Activated T-helper 1 cell treated with anti-CD3 and anti-CD28 coated beads, Interleukin-2, amount 50 U/mL, for 16 hours (primary cell): ENCODE data around the gene DNAJB13.
"Not testable (repeated sequence)": the region's sequence is repeated elsewhere in the genome, so short reads cannot be mapped to it uniquely, and the experiment has no call there.

ENCODE experiments used
- DNase-seq, 2 donors: peaks; one replicate each; pipeline ENCODE4 v3.0.0-alpha.2; 2020; ENCODE audit warnings: low read depth in 1 of 2, low spot score in 1 of 2

The DNAJB13 gene

DNA sequence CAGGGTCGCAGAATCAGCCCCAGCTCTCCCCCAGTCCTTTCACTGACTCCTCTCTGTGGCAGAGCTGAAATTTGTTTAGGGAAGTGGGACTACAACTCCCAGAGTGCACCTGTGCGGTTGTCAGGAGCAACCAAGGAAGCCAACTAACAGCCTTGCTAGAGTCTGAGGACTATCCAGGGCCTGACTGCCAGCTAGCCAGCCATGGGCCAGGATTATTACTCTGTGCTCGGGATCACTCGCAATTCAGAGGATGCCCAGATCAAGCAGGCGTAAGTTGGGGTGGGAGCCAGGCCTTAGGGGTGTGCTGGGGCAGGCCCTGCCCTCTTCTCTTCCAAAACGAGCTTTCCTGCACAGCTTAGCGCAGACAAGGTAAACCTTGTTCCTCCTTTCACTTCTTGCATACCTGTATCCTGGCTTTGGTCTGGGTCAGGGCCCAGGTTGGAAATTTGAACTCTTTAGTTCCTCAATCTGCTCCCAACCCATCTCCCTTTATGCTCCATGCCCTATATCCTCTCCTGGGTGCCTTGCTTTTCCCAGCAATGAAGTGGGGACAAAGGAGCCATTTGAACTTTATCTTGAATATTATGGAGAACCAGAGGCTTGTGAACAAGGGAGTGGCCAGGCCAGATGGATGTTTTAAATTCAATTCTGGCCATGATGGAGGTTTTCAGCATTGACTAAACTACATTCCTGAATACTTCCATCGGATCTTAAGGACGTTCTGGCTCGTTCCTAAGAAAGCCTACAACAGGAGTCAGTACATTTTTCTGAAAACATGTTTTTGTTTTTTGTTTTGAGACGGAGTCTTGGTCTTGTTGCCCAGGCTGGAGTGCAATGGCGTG lies at the start of gene DNAJB13:
Gene DNAJB13 (plus strand): TSS at position 158 of the 842 bp plus-strand sequence. CDS start 44 bp downstream, at position 202.
- no peak for DNase-seq

- DNase-seq: no peak
Measured at GRCh38 chr11:73902303-73902702, 48.5 kb upstream of the DNAJB13 start.

DNA sequence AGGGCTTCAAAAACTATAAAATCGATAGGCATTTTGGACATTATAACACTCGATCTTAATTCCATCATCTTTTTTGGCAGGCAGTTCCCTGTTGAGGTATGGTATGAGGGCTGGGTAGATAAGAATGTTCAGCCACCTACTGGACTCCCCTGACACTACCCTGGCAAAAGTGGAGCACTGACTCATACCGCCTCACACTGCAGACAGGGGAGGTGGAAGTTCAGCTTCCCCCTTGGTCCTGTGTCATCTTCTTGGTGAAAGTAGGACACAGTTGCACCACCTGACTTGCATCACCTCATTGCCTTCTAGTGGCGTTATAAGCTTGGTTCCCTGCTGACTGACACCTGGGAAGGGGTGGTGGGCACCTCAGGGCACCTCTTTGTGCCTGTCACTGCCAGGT lies 43.6 kb upstream of the DNAJB13 start:
- DNase-seq: no peak

DNA sequence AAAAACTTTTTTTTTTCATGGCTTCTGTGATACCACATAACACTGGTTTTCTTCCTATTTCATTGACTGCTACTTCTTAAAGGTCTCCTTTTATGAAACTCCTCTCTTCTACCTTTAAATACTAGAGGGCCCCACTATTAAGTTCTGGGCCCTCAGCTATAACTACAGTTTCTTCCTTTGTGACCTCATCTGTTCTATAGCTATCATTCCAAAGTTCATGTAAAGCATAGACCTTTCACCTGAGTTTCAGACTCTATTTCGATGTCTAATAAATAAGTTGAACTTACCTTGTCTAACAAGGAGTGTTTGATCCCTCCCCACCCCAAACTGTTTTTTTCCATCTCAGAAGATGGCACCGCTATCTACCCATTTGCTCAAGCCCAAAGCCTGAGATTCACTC lies 38.8 kb upstream of the DNAJB13 start:
- DNase-seq: no peak

DNA sequence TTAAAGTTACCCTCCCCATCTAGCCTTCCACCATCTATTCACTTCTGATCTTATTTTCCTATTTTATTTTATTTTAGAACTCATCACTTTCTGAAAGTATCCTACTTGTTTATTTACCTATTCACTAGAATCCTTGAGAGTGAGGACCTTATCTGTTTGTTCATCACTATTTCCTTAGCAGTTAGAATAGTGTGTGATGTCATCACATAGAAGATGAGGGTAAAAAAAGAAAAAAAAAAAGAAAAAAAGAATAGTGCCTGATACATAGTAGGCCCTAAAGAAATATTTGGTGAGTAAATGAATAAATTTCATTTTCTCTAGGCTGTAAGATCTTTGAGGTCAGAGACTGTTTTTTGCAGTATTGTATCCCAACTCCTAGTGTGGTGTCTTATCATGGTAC lies 37.4 kb upstream of the DNAJB13 start:
- DNase-seq: no peak

- DNase-seq: no peak
Measured at GRCh38 chr11:73914284-73914683, 36.5 kb upstream of the DNAJB13 start.

DNA sequence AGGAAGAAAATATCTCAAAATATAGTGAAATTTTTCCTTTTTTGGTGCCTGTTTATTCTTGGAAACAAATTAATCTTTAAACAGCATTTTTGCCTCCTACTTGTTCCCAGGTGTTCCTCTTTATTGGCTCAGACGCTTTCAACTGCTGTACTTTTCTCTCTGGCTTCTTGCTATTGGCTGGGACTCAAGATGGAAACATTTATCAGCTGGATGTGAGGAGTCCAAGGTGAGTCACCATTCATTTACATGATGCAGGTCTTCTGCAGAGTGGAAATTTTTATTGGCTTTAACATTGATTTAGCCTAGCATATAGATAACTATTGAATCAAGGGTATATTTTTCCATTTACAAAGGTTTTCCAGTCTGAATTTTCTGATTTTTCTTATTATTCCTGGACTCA lies 34.4 kb upstream of the DNAJB13 start:
- DNase-seq: no peak

GRCh38 chr11:73921180-73921579 lies 29.6 kb upstream of the DNAJB13 start:
- no peak for DNase-seq

- no peak for DNase-seq
Measured at GRCh38 chr11:73929388-73929787, 21.4 kb upstream of the DNAJB13 start.

DNA sequence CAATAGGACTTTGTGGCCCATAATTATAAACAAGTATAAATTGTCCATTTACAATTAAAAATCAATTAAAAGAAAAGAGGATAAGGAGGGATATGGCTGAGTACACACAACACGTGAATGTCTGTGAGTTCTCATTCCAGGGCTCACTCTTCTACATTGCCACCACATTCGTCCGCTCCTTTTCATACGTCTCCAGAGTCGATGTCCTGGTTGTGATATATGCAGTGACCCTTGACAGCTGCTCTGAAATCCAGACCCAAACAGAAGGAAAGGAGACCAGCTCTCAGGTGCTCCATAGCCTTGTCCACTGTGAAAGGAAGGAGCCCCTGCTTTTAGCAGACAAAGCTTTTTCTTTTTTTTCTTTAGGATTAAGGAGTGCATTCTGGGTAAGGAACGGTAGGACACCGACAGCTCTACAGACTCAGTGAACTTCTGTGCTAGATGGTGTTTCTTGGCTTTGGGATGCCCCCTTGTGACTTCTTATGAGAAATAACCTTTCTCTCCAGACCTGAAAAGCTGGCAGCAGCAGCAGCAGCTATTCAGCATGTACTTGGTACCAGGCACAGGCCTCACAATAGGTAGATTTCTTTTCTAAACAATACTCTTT lies 19.7 kb upstream of the DNAJB13 start:
- no peak for DNase-seq

GRCh38 chr11:73931951-73932350 lies 18.9 kb upstream of the DNAJB13 start:
- no peak for DNase-seq

DNA sequence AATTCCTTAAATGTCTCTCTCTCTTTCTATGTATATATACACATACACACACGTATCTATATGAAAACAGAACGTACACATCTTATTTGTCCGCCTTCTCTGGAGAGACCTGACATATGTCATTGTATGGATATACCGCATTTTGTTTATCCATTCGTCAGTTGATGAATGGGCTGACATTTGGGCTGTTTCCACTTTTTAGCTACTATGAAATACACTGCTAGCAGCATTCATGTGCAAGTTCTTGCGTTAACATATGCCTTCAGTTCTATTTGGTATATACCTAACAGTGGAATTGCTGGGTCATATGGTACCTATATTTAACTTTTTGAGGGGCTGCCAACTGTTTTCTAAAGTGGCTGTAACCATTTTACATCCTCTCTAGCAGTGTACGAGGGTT lies 18.0 kb upstream of the DNAJB13 start:
- DNase-seq: no peak

DNA sequence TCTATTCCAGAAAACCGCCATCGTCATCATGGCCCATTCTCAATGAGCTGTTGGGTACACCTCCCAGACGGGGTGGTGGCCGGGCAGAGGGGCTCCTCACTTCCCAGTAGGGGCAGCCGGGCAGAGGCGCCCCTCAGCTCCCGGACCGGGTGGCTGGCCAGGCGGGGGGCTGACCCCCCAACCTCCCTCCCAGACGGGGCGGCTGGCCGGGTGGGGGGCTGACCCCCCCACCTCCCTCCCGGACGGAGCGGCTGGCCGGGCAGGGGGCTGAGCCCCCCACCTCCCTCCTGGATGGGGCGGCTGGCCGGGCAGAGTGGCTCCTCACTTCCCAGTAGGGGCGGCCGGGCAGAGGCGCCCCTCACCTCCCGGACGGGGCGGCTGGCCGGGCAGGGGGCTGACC lies 14.8 kb upstream of the DNAJB13 start:
- not testable (repeated sequence) for DNase-seq

GRCh38 chr11:73939096-73939495 lies 11.7 kb upstream of the DNAJB13 start:
- DNase-seq: no peak

GRCh38 chr11:73940801-73941570 lies 9.8 kb upstream of the DNAJB13 start:
- DNase-seq: no peak

DNA sequence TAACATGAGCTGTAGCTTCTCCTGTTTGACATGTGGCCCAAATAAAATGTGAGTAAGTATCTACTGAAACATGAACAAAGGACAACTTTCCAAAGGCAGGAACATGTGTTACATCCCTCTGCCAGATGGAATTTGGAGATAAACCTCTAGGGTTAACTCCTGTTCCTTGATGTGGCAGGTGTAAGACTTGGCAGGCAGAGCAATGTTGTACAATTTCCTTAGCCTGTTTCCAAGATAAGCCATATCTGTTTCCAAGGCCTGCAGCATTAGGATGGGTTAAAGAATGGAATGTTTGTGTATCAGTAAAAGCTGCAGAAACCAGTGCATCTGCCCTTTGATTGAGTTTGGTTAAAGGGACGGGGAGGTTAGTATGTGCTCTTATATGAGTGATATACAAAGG lies 8.8 kb upstream of the DNAJB13 start:
- DNase-seq: no peak

DNA sequence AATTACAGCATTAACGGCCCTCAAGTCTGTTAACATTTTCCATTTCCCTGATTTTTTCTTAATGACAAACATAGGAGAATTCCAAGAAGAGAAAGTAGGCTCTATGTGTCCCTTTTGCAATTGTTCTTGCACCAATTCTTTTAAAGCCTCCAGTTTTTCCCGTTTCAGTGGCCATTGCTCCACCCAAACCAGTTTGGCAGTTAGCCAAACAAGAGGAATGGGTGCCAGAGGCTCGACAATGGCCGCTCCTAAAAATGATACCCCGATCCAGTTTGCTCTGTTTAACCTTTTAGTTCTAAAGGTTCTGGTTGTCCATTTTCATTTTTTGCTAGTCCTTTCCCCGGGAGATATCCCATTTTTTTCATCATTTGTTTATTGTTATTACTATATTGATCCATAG lies 6.7 kb upstream of the DNAJB13 start:
- no peak for DNase-seq

GRCh38 chr11:73944901-73945300 lies 5.9 kb upstream of the DNAJB13 start:
- DNase-seq: no peak

- DNase-seq: no peak
Measured at GRCh38 chr11:73945396-73945795, 5.4 kb upstream of the DNAJB13 start.

- DNase-seq: no peak
Measured at GRCh38 chr11:73946798-73947458, 3.9 kb upstream of the DNAJB13 start.

GRCh38 chr11:73949246-73949645 lies 1.6 kb upstream of the DNAJB13 start:
- DNase-seq: no peak
